ENCODE results near the gene BRICD5. TPM values are rescaled to one million over a fixed set of nuclear protein-coding genes. Genes with fewer than 3 reads are reported as not detected.

The BRICD5 gene
- total and polyA plus RNA-seq, 3 donors from 2014 or later = 25.1 to 66.5 (median 37.8) TPM

DNA sequence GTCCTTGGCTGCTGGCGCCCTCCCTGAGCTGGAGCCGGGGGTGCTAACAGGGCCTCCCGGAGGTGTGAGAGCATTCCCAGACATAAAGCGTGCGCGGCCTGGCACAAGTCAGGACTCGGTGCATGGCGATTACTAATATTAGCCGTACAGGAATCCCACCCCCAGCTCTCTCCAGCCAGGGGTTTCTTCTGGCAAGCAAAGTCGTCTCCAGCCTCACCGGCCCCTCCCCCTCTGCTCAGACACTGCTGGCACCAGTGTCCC is 19.3 kb downstream of the BRICD5 start:
- intact Hi-C loops (cut with DNase I; ENCODE audit: low total_unique reads) = no loop called here
- Histone ChIP-seq H3K36me3 (ENCODE audit: low read depth, missing control alignments) (no peaks in the 10 kb centered on the region), H3K9me3 (no peaks in the 10 kb centered on the region), H3K4me1 (peaks cover 9% of the 10 kb centered on the region), H3K27me3 (no peaks in the 10 kb centered on the region), H3K27ac (no peak overlapping the region), H3K4me3 (no peak overlapping the region)
- no peak for DNase-seq
- TF ChIP-seq CTCF (IDR thresholded peaks at IDR 0.05) (no peak), POLR2A (IDR thresholded peaks at IDR 0.05) (no peak)
- WGBS, 2 donors = 86 to 90% methylated on average over 8 to 11 of the region's 11 CpGs

DNA sequence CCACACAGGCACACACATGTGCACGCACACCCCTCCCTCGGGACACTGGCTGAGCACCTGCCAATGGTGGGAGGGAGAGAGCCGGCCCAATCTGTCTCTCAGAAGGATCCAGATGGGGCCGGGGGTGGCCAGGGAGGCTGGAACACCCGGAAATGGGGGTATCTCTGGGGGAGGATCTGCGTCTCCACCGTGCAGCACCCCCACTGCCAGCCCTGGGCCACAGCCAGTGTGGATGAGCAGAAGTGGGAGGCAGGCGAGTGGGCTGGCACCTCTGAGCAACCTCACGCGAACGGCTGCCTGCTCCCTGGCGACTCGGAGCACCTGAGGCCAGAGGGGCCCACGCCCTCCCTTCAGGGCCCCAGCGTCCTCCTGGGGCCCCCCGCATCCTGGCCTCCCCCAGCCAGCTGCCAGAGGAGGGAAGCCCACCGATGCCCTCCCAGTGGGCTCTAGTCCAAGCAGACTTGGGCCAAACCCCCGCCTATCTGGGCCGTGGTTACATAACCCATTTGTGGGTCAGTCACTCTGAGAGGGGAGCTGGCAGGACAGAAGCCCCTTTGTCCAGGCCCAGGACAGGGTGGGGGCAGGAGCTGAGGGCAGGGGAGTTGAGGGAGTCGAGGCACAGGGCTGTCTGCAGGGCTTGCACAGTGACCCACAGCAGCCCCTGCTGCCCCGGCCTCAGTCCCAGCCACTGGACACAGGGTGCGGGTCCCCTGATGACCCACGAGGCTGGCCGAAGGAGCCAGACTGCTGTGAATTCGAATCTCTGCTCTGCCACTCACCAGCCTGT is 19.8 kb downstream of the BRICD5 start:
- Histone ChIP-seq H3K36me3 (ENCODE audit: low read depth, missing control alignments) (no peaks in the 10 kb centered on the region), H3K27me3 (no peaks in the 10 kb centered on the region), H3K27ac (no peak overlapping the region), H3K4me1 (peaks cover 9% of the 10 kb centered on the region), H3K4me3 (no peak overlapping the region), H3K9me3 (no peaks in the 10 kb centered on the region)
- TF ChIP-seq POLR2A (IDR thresholded peaks at IDR 0.05) (no peak), CTCF (IDR thresholded peaks at IDR 0.05) (no peak)
- intact Hi-C loops (cut with DNase I; ENCODE audit: low total_unique reads) = no loop called here
- 59 to 69% methylated on average over 7 to 24 of the region's 25 CpGs for WGBS, 2 donors
- DNase-seq = no peak

DNA sequence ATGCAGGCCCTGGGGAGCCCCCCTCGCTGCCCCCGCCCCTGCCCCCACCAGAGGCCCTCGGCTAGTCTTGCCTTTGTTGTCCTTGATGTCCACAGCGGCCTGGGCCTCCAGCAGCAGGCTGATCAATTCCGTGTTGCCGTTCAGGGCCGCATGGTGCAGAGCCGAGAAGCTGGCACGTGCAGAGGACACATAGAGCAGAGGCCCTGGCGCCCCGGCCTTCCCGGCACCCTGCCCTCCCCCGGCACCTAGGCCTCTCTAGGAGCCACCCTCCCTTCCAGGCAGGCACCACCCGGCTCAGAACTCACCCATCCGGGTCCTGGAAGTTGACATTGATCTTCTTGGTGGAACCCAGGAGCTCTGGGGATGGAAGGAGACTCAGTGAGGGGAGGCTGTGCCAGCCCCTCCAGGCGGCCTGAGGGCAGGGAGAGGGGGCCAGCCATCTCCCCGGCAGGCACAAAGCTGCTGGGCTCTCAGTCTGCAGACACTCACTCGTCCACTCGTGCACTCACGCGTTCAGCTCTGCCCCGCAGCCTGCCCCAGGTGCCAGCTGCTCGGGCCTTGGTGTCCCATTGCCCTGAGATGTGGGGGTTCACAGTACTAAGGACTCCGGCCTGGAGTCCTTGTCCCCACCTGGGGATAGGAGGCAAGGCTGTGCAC is 20.5 kb downstream of the BRICD5 start:
- H3K27ac ChIP-seq = no peak overlapping the region
- H3K9me3 ChIP-seq = no peaks in the 10 kb centered on the region
- H3K4me1 ChIP-seq = peaks cover 2% of the 10 kb centered on the region
- no peaks in the 10 kb centered on the region for H3K27me3 ChIP-seq
- H3K36me3 ChIP-seq (ENCODE audit: low read depth, missing control alignments) = no peaks in the 10 kb centered on the region
- TF ChIP-seq POLR2A (IDR thresholded peaks at IDR 0.05) (no peak), CTCF (IDR thresholded peaks at IDR 0.05) (no peak)
- no peak overlapping the region for H3K4me3 ChIP-seq
- intact Hi-C loops (cut with DNase I; ENCODE audit: low total_unique reads) = no loop called here
- DNase-seq = no peak
- WGBS, 2 donors = 64 to 90% methylated on average over 2 to 19 of the region's 24 CpGs

DNA sequence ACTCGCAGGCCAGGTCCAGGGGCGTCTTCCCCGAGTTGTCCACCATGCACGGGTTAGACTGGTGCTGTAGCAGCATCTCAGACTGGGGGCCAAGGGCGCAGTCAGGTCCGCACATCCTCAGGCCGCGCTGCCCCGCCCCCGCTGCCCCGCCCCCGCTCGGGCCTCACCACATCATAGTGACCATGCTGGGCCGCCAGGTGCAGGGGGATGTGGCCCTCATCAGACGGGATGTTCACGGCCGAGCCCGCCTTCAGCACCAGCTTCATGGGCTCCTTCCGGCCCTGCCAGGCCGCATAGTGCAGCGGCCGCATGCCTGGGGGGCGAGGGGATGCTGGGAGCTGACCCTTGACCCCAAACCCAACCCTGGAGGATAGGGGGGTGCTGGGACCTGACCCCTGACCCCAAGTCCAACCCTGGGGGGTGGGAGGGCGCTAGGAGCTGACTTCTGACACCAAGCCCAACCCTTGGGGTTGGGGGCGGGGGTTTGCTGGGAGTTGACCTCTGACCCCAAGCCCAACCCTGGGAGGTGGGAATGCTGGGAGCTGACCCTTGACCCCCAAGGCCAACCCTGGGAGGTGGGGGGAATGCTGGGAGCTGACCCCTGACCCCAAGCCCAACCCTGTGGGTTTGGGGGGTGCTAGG is 21.3 kb downstream of the BRICD5 start:
- no peaks in the 10 kb centered on the region for H3K36me3 ChIP-seq (ENCODE audit: low read depth, missing control alignments)
- WGBS, 2 donors = 94 to 96% methylated on average over 6 to 25 of the region's 25 CpGs
- no peak overlapping the region for H3K27ac ChIP-seq
- H3K4me3 ChIP-seq = no peak overlapping the region
- DNase-seq = no peak
- TF ChIP-seq CTCF (IDR thresholded peaks at IDR 0.05) (no peak), POLR2A (IDR thresholded peaks at IDR 0.05) (no peak)
- no peaks in the 10 kb centered on the region for H3K9me3 ChIP-seq
- no peaks in the 10 kb centered on the region for H3K27me3 ChIP-seq
- no peaks in the 10 kb centered on the region for H3K4me1 ChIP-seq
- intact Hi-C loops (cut with DNase I; ENCODE audit: low total_unique reads) = no loop called here

Measured in testis (tissue), 3 donors.